Smooth muscle cell of the brain vasculature (primary cell): ENCODE results near the gene CCT7.

Experiments used
- DNase-seq: peaks from one replicate; pipeline ENCODE4 v3.0.0-alpha.2; 2012; ENCODE audit warnings: low read depth, low spot score

The CCT7 gene

GRCh38 chr2:73267008-73267407 lies 32.9 kb downstream of the CCT7 start:
- no peak for DNase-seq

GRCh38 chr2:73268366-73268829 lies 34.3 kb downstream of the CCT7 start:
- no peak for DNase-seq

DNA sequence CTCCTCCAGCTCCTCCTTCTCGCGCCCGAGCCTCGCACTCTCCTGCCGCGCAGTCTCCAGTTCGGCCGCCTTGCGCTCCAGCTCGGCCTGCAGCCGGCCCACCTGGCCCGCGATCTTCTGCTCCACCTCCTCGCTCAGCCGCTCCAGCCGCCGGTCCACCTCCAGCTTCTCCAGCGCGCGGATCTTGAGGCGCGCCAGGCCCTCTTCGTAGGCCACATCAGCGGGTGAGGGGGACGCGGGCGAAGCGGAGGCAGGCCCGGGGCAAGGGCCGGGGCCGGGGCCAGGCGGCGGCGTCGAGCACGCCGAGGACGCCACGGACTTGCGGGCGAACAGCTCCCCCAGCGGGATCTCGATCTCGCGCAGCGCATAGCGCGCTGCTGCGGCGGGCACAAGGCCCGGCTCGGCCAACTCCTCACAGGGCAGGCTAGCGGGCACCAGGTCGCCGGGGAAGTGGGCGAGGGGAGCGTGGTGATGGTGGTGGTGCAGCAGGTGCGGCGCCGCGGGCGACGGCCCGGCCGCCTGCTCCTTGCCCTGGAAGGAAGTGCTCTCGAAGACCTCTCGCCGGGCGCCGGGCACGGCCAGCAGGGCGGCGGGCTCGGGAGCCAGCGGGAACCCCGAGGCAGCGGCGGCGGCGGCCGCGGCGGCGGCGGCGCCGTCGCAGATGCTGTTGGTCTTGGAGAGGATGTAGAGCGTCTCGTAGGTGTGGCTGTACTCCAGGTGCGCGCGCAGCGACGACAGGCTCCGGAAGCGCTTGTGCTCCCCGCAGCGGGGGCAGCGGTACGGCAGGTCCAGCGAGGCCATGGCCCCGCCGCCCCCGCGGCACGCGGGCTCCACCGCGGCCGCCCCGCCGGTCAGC lies 35.0 kb downstream of the CCT7 start:
- no peak for DNase-seq

DNA sequence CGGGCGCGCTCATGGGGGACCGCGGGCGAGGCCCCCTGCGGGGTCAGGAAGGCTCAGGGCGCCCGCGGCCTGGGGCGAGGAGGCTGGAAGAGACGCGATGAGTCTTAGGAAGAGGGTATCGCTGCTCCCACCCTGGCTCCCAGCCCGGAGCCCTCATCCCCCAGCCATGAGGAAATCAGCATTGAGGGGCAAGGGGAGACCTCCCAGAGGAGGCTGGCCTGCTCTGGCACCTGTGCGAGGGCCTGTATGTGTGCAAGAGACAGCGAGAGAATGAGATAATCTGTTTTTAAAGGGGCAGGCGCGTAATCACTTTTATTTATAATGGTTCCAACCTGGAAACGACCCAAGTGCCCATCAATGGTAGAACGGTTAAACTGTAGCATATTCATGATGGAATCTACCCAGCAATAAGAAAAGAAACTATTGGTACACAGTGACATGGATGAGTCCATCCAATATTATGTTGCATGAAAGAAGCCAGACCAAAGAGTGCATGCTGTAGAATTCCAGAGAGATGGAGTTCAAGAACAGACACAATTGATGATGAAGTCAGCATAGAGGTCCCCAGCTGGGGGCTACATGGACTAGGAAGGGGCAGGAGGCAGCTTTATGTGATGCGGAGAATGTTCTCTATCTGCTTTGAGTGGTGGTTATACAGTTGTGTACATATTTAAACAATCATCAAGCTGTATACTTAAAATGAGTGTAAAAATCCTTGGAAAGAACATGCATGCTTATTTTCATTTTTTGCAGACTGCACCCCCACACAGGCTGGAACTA lies 35.8 kb downstream of the CCT7 start:
- no peak for DNase-seq

DNA sequence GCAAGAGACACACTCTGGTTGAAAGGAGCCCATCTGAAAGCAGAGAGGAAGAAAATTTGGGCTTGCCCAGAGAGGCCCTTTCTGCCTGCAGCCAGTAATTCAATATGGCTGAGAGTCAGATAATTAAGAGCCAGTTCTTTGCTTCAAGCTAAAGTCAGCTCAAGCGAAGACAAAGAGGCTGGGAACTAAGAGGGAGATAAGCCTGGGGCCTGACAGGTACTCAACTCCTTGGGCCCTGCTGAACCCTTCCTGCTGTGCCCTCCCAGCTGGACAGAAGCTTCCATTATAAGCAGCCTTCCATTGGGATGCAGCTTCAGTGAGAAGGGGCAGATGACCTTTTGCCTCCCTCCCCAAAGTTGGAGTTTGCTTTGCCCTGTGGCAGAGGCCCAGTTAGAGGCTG lies 38.2 kb downstream of the CCT7 start:
- no peak for DNase-seq

DNA sequence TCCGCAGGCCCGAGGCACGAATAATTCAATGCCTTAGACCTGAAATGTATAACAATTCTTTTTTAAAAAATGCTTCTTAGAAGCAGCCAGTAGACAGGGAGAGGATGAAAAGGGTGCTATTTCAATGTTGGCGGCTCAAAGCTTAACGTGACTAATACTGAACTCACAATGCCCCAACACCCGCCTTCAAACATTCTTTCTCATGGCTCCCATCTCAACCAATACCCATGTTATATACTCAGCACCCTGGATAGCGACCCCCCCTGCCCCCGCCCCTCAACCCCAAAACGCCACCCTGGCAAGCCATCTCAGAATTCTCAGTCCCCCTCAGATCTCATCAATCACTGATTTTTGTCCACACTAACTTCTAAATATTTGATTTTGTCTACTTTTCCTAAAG lies 45.7 kb downstream of the CCT7 start:
- no peak for DNase-seq

GRCh38 chr2:73281244-73281643 lies 47.1 kb downstream of the CCT7 start:
- DNase-seq: no peak

- no peak for DNase-seq
Observed at GRCh38 chr2:73282924-73283544, 48.9 kb downstream of the CCT7 start.

DNA sequence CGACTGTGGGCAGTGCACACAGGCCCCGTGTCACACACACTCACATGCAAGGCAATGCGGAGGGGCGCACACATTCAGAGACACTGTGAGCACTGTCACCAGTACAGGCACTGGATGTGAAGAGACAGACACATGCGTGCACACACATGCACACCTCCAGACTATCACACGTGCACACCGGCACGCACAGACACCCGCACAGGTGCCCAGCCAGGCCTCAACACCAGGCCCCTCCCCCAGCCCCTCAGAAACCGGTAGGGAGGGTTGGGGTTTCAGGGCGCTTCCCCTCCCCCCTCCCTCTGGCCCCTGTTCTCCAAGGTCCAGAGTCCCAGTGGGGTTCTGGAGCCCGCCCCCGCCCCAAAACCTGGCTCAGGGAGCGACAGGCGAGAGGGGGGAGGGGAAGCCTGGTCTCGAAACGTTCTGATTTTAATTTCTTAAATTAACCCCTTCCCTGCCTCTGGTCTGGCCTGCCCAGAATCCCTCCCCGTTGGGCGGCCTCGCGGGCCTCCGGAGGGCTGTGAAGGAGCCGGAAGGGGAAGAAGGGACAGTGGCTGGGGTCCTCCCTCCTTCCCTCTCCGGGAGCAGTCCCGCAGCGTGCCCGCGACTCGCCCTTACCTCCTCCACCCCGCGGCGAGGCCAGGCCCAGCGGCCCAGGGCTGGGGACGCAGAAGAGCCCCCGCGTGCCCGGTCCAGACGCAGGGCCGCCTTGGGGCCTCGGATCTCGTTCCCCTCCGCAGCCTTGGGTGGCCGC lies 49.6 kb downstream of the CCT7 start:
- DNase-seq: no peak

- no peak for DNase-seq
Observed at GRCh38 chr2:73284296-73285158, 50.4 kb downstream of the CCT7 start, which contains the start of gene FBXO41. FBXO41 (minus strand) TSS chr2:73284478; CDS start chr2:73269630, 14,848 bp downstream.

GRCh38 chr2:73285159-73285739 lies 51.1 kb downstream of the CCT7 start:
- DNase-seq: no peak

DNA sequence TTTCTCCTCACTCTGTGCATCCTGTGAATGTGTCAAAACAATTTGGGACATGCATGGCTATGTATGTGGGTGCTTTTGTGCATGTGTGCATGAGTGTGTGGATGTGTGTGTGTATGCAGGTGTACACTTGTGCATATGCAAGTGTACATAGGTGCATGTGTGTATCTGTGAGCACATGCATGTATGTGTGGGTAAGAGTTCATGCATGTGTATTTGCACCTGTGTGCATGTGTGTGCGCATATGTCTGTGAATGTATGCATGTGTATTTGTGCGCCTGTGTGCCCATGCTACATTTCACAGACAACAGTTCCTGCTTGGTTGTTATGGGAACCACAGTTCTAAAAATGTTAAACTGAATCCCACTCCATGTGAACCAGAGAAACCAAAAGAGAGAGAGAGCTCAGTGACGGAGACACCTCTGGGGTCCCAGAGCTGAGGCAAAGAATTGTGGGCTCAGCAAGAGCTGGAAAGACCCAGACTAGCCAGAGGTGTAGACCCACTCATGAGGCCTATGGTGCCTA lies 52.1 kb downstream of the CCT7 start:
- DNase-seq: no peak

- DNase-seq: no peak
Observed at GRCh38 chr2:73289304-73289703, 55.2 kb downstream of the CCT7 start.

DNA sequence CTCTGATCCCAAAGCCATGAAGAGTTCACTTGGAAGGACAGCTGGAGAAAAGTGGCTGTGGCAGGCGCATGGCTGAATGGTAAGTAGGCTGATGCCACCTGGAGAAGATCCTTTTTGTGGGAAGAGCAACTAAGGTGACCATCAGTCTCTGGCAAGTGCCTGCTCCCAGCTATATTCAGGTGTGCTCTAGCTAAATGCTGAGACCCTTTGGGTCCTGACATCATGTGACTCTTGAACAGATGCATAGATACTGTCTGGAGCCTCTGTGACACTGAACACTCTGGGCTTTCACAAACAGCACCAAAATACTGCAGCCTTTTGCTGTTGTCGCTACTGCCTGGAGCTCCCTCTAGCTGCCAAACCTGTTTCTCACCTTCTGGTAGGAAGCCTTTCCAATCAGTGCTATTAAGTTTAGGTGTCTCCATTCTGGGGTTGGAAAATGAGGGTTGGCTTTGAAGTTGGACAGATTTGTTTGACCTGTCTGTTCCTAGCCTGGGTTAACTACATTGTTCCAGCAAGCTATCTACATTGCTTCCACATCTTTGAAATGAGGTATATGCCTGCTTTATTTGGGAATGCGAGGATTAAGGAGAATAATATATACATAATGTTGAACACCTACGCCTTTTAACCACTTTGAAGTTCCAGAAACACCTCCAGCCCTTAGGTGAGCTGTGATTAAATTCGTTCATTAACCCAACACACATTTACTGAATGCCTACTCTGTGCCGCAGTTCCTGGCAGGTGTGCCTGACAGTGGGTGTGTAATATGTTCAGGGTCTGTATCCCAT lies 56.1 kb downstream of the CCT7 start:
- DNase-seq: no peak

- DNase-seq: no peak
Observed at GRCh38 chr2:73291093-73291460, 57.0 kb downstream of the CCT7 start.

GRCh38 chr2:73291461-73292315 lies 57.6 kb downstream of the CCT7 start:
- DNase-seq: no peak

GRCh38 chr2:73292316-73292905 lies 58.3 kb downstream of the CCT7 start:
- no peak for DNase-seq
